HG03342 (cell line): ENCODE results near the gene YWHAQ.
"Not testable (repeated sequence)": the region's sequence is repeated elsewhere in the genome, so short reads cannot be mapped to it uniquely, and the experiment has no call there.

Source experiments
- ATAC-seq: cut with Tn5 transposase; IDR thresholded peaks from one replicate; pipeline ENCODE4 v1.9.1; 2021; ENCODE audit warnings: mild to moderate bottlenecking, moderate library complexity; ENCODE audit not compliant: unreplicated experiment

Gene YWHAQ

DNA sequence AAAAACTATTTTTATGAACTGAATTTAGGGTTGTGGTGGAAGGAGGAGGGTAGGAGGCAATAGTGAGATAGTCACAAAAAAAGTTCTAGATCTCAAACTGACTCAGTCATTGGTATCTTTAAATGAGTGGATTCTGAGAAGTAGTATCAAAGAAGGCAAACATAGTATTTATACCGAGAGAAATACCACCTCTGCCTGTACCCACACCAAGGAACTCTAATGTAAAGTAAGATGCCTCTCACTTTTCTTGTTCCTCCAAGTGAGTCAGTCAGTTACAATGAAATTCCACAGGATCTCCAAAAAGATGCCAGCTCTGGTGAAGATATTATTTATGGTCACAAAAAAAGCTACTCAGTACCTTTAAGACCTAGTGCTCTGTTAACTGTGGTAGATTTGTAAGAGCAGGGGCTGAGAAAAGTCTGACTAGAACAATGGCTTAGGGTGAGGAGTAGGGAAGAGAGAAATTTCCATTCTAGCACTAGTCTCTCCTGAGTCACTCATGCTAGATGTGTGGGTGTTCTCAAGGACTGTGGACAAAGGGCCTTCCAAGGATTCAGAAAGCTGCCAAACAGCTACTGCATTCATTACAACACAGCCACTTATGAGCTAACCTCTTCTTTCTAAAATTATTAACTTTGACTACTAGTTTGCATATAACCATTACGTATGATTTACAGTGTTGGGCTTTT lies 36.3 kb downstream of the YWHAQ start:
- peak; percentile 56 for ATAC-seq

DNA sequence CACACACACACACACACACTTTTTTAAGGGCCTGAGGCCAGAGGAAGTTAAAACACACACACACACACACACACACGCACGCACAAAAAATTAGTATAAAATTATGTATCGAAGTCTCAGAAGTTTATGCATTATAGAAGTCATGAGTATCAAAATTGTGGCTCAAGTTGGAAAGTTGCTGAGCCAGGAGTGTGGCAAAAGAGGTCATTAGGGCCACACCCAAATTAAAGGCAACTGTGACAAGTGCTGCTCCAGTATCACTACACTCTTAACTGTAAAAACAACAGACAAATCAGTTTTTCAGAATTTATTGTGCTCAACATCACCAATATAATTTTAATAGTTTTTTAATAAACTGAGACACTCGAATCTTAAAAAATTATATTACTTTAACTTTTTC lies 36.9 kb downstream of the YWHAQ start:
- no peak for ATAC-seq

DNA sequence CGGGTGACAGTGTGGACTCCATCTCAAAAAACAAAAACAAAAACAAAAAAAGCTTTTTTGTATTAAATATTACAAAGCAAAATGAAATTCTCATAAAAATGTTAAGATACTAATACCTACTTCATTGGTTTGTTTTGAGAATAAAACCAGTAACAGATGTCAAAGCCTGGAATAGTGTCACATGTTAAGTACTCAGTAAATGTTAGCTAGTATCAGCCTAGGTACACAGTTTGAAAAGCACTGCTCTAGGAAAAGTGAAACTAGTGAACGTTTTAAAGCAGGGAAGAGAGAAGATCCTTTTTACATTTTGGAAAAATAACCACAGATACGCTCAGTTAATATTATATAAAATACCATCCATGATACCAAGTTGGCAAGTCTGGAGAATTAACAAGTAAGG lies 38.1 kb downstream of the YWHAQ start:
- no peak for ATAC-seq

DNA sequence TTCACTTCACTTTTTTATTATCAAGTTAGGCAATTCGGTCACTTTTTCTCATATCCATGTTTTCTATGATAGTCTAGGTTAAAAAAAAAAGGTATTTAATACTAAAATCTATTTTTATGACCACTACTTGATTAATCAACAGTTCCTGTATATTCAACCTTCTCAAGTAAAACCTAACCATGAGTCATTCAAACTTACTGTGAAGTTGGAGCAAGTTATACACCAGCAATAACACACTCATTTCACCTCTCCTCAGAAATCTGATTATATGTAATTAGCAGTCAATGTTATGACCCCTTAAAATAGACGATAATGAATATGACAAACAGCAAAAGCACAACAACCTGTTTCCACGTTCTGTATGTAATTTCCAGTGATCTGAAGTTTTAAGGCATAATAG lies 40.2 kb downstream of the YWHAQ start:
- no peak for ATAC-seq

DNA sequence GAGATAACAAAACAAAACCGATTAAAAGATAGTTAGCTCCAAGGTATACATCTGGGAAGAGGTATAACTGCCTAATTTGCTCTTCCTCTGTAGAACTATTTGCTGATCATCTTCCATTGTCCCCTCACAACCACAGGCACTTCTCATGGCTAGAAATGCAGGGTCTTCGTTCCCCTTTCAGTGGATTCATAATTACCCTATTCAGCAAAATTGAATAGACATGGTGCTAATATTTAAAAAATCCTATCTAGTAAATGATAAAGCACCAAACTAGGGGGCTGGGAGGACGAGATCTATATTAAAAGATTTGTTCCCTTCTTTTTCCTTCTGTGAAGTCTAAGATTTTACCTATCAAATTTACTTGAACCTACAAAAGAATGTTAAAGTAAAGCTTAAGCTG lies 44.3 kb downstream of the YWHAQ start:
- no peak for ATAC-seq

DNA sequence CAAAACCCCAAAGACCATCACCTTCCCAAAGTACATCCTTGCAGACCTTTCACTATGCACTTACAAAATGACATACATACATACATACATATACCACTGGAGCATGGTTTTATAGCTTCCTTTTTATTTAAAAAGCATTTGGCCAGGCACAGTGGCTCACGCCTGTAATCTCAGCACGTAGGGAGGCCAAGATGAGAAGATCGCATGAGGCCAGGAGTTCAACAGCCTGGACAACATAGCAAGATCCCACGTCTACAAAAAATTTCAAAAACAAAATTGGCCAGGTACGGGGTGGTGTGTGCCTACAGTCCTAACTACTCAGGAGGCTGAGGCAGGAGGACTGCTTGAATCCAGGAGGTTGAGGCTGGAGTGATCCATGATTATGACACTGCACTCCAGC lies 45.3 kb downstream of the YWHAQ start:
- ATAC-seq = no peak

DNA sequence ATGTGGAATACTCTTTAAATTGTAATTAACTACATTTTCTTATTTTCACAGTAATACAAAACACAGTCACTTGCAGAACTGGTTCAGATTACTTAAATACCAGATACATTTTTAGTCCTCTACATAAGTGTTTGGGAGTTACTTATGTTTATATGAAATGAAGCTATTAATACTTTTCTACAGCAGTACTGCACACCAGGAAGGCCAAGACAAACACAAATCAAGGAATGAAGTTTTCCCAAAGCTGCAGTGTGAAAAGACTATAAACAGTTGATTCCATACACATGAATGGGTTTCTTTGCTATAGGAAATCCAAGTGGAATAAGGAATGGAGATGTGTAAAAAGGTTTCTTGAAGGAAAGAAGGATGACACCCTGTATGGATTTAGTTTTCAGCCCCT lies 45.9 kb downstream of the YWHAQ start:
- ATAC-seq = not testable (repeated sequence)

DNA sequence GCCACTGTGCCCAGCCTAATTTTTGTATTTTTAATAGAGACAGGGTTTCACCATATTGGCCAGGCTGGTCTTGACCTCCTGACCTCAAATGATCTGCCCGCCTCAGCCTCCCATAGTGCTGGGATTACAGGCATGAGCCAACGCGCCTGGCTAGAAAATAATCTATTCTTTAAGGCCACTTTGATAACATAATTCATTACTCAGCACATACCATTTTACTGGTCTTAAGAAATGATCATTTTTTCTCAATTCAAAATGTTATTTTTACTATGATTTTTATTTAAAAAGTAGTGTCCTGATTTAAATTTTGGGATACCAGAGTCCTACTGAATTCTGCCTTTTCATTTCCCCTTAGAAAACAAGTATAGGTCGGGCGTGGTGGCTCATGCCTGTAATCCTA lies 48.2 kb downstream of the YWHAQ start:
- ATAC-seq = no peak

DNA sequence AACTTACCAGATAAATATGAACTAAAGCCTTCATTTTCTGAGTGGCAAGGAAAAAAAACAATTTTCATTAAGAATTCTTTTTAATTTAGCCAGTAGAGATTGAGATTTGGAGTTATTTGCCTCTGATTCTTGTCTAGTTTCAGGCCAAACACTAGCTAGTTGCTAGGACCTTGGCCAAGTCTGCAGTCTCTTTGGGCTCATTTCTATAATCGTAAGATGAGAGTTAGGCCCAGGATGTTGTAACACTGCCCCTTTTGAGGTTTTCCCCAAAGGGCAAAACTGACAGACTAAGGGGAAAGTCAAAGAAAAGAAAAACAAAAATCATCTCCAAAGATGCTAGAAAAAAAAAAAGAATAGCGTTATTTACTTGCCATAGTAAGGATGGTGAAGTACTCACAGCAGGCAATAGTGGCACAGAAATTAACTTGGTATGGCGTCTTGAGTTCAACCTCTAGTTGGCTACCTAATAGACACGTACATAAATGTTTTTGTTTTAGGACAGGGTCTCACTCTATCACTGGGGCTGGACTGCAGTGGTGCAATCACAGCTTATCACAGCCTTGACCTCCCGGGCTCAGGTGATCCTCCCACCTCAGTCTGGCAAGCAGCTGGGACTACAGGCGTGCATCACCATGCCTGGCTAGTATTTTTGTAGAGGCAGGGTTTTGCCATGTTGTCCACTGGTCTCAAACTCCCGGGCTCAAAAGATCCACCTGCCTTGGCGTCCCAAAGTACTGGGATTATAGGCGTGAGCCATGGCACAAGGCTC lies 52.1 kb downstream of the YWHAQ start:
- ATAC-seq = no peak

DNA sequence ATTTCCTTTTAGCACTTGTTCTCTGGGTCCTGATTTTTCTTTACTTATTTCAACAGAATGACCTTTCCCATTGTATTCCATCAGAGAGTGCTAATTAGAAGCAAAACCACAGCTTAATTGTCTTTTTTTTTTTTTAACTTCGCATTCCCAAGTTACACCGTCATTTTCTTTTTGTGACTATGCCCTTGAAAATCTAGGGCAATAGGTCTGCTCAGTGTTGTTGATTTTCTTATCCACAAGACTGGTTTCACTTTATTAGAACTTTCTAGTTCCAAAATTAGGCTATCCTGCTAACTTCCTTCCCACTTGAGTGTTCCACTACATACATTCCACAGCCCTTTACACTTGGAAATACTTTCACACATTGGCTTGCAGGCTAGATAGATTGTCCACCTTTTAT lies 56.5 kb downstream of the YWHAQ start:
- ATAC-seq = no peak

DNA sequence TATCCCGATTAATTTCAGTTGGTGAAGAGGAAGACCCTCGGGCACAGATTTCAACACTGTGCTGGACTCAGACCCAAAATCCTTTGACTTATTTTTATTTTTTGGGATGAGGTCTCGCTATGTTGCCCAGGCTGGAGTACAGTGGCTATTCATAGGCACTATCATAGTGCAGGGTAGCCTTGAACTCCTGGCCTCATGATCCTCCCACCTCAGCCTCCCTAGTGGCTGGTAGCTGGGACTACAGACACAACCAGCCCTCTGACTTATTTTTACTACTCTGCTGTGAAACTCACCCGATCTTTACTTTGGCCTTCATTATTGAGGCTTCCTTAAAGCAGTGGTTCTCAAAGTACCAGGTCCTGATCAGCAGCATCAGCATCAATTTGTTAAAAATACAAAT lies 57.0 kb downstream of the YWHAQ start:
- no peak for ATAC-seq

DNA sequence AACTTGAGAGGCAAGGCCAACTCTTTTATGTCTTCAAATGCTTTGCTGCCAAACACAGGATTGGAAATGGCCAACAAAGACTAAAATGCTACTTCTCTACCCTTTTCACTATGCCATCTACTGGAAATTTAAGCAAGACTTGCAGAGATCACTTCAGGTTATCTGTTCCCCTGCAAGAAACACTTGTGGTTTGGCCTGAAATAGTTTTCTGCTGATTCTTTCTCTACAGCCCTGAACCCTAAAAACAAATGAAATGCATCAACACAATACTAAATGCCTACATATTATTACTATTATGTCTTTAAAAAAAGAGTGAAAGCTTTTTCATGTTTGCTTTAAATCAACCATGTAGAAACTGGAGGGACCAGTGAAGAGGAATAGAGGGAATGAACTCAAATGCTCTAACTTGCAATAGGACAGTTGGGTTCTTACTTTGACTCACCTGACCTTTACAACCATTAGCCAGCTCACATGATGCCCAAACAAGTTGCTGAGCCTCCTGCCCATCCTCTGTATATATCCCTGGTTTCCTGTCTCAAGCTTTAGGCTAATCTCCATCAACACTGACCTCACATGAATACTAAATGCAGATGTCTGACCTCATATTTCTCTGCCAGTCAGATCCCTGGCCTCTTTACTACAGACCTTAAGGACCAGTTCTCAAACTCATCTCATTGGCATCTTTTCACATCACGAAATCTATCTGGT lies 57.6 kb downstream of the YWHAQ start:
- ATAC-seq = no peak

DNA sequence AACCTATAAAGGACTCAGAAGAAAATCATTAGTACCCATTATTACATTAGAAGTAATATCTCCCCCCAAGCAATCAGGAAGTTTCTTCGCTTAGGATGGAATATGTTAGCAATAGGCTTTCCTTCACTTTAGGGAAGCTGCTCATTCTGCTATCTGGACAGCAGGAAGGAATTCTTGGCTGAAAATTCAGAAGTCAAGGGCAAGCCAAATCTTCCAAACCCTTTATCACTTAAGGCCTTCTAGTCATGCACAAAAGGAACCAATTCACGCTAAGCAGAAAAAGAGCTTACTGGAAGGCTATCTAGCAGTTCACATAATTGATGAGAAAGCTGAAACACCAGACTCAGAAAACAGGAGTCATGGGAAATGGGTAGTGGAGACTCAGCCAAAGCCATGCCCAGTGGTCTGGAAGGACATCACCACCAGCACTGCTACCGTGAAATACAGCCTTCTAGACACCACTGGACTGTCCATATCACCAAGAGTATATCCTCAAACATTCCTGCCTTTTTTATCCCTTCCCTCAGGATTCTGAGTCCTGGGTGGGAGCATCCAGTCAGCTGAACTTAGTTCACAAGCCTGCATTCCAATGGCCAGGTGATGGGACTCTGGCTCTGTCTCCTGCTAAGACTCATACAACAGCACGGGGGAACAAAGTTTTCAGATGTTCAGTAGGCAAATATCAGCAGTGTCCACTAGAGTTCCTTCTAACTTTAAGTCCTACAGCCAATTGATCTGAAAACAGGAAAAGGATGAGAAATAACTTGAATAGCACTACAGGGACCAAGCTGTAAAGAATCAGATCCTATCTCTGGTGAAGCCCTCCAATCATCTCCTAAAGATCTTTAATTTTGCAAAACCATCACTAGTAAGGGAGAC lies 60.4 kb downstream of the YWHAQ start:
- no peak for ATAC-seq

DNA sequence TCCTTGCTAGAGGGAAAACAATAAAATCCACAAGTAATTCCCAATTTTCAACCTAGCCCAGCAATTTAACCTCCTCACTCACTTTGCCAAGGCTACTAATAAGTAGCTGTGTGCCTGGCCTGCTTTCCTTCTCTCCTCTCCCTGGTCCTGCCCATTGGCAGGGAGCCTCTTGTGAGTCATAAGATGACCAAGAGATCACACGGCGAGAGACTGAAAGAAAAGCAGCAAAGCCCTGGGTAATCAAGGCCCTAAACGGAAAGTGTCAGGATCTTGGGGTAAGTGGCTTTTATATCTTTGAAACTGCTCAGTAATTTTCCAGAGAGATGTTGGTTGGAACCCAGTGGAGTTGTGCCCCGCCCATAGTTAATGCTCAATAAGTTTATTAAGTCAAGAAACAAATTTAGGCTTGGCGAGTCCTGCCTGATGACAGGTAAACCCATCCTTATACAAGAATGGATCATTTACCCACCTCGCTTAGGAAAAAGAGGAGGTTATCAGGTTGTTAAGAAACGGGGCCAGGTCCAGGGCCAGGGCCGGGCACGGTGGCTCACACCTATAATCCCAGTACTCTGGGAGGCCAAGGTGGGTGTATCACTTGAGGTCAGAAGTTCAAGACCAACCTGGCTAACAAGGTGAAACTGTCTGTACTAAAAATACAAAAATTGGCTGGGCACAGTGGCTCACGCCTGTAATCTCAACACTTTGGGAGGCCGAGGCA lies 65.2 kb downstream of the YWHAQ start:
- ATAC-seq = no peak

DNA sequence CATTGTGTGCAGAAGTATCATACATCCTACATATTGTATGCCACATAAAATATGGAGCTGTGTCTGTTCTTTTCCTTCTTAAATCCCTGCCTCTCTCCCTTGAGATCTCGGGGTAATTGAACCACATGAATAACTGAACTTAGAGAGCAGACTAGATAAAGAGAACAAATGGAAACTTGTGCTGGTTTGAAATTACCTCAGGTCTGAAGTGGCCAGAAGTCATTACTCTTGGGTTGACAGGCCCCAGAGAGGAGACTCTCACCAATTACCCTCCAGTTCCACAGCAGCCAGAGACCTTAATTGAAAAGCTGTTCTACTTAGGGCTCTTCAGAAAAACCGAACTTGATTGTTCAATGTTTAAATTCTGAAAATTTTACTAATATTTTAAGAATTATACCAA lies 70.2 kb downstream of the YWHAQ start:
- no peak for ATAC-seq

DNA sequence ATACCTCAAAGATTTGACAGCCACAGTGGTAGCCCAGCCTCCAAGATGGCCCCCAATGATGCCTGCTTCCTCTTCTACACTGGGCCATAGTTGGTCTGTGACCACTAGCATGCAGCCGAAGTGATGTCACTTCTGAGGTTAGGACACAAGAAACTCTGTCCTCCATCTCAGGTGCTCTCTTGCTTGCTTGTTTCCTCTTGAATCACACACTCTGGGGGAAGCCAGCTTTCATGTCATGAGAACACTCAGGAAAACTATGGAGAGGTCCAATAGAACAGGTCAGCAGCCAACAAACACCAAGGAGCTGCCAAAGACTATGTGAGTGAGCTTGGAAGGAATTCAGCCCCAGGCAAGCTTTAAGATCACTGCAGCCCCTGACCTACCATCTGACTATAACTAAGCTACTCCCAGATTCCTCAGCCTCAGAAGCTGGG lies 71.8 kb downstream of the YWHAQ start:
- ATAC-seq = no peak

DNA sequence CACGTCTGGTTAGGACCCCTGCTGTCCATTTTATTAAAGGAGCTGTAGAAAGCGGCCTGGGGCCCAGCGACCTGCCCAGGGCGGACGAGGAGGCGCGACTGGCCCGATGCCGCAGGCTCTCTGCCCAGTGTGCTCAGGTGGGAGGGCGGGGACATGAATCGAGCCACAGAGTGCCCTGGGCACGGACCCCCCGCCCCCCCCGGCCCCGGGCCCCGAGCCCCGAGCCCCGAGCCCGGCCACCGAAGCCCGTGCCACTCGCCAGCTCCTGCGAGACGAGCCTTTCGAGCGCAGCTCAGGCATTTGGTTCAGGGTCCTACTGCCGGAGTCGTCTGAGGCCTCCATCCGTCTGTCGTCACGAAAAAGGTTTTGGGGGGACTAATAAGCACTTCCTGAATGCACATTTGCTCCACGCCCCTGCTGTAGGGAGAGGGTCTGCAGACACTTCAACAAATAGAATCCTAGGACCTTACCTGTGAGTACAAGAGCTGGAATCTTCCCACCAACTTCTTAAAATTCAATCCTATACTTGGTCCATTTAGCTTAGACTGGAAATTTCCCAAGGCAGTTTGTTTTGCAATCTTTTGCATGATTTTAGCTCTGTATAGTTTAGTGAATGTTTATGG lies 74.6 kb downstream of the YWHAQ start:
- ATAC-seq = peak; percentile 14

DNA sequence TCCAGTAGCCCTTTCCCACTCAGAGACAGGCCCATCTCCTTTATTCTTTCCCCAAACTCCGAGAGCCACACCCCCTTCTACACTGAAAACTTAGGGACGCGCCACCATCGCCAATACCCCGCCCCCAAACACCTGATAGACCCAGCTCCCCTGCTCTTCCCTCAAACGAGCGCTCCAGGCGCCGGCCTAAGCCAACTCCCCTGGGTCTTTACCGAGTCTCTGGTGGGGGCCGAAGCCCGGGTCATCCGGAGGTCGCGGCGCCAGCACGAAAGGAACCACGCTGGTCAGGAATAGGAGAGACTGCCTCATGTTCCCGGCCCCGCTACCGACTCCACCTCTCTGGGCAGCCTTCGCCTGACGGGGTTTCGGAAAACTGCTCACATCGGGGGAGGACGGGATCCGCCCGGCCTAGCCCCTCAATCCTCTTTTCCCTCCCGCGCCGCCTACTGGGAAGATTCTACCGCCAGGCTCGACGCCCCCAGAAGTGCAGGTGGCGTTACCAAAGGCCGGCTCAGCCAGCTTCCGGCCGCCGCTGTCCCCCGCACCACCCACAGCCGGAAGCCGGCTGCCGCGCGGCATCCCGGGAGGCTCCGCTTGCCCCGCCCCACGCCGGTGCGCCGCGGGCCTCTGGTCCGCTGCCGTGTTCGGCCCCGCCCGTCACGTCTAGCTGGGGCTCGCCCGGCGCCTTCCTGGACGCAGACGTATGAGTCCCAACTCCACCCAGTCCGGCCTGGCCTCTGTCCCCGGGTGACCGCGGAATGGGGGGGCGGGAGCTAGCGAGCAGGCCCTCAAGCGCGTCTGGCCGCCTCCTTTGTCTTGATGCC lies 75.3 kb downstream of the YWHAQ start, which contains the start of gene ADAM17:
ADAM17 (minus strand) TSS at position 534 of the 824 bp plus-strand sequence; CDS start at position 309, 225 bp downstream.
- peak; percentile 80 for ATAC-seq

DNA sequence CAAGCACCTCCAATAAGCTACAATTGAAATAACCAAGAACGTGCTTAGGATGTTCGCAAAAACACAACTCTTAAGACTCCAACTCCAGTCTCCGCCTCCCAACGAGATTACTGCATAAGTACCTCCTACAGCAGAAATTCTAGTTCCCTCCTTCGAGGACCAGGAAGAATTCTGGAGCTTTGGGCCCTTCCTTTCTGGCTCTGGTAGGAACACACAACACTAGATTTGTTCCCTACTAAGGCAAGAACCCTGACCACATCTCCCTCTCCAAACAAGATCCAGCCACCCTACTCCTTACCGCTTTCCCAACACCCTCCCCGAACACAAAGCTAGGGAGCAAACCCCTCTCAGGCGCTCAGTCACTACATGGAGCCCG lies 75.9 kb downstream of the YWHAQ start:
- no peak for ATAC-seq
